ENCODE measurements around the gene NEK11. TPM values are rescaled to one million over a fixed set of nuclear protein-coding genes. Genes with fewer than 3 reads are reported as not detected.

The NEK11 gene
- total and polyA plus RNA-seq, 2 donors (not counting 3 experiments of a cell fraction or from before 2014, with no cell fraction given), result 1.7 to 4.3 TPM

GRCh38 chr3:131356006-131356595 is 329.4 kb downstream of the NEK11 start:
- POLR2A ChIA-PET, result no interaction called here
- FAIRE-seq, result peak; percentile 8
- BruUV-seq (replicated peaks), result no TSS peak

GRCh38 chr3:131357275-131357674 is 330.6 kb downstream of the NEK11 start:
- H3K9me1 ChIP-seq (replicated peaks; ENCODE audit: control insufficient read depth, extremely low read depth, insufficient read depth, low read length), result no peaks in the 10 kb centered on the region
- no peak overlapping the region for H3K9ac ChIP-seq (replicated peaks; ENCODE audit: extremely low read depth, insufficient read depth, low read length)
- H2AFZ ChIP-seq (ENCODE audit: low read depth, low read length), result no peak overlapping the region
- dilution Hi-C loops (cut with MboI; ENCODE audit: extremely low pct_ligation_motif_present, low sequenced_read_pairs), result no loop called here
- no peaks in the 10 kb centered on the region for H4K20me1 ChIP-seq (replicated peaks; ENCODE audit: control insufficient read depth, extremely low read depth, insufficient read depth, low read length)
- ChIA-PET POLR2A (no interaction called here), CTCF (no interaction called here)
- BruUV-seq (replicated peaks), result no TSS peak
- H3K4me1 ChIP-seq (ENCODE audit: control insufficient read depth, extremely low read depth, insufficient read depth, low read length), result peaks cover 21% of the 10 kb centered on the region
- H3K27ac ChIP-seq (ENCODE audit: insufficient read depth, low read depth, low read length), result no peak overlapping the region
- intact Hi-C loops (cut with micrococcal nuclease), result no loop called here
- H3K27me3 ChIP-seq (ENCODE audit: control insufficient read depth in 2 of 2, insufficient read depth in 2 of 2, low read length in 2 of 2), result no peaks in the 10 kb centered on the region
- TF ChIP-seq CTCF (IDR thresholded peaks at IDR 0.05; ENCODE audit: extremely low read depth in 1 of 2, insufficient read depth in 1 of 2, low read depth in 1 of 2, low read length in 2 of 2) (no peak), POLR2AphosphoS5 (IDR thresholded peaks at IDR 0.05; ENCODE audit: insufficient read depth, low read depth, low read length) (no peak)
- H3K9me3 ChIP-seq (replicated peaks; ENCODE audit: control insufficient read depth, insufficient read depth, low read length), result no peaks in the 10 kb centered on the region
- DNase-seq (ENCODE audit: low read depth, low spot score), result no peak
- no peak overlapping the region for H3K4me2 ChIP-seq (ENCODE audit: insufficient read depth, low read length)
- no peak for FAIRE-seq
- H3K36me3 ChIP-seq (ENCODE audit: control insufficient read depth in 2 of 2, extremely low read depth in 1 of 2, insufficient read depth in 2 of 2, low read length in 2 of 2), result no peaks in the 10 kb centered on the region
- no peak overlapping the region for H3K4me3 ChIP-seq (replicated peaks in 1 of 3; ENCODE audit: insufficient read depth in 1 of 3, low read depth in 1 of 3, low read length in 3 of 3)
- H3K79me2 ChIP-seq (ENCODE audit: control insufficient read depth, insufficient read depth, low read length), result no peaks in the 10 kb centered on the region

More at GRCh38 chr3:131356006-131356595, 329.4 kb downstream of the NEK11 start:
- no peak for DNase-seq (ENCODE audit: low read depth, low spot score)
- Histone ChIP-seq H3K36me3 (ENCODE audit: control insufficient read depth in 2 of 2, extremely low read depth in 1 of 2, insufficient read depth in 2 of 2, low read length in 2 of 2) (no peaks in the 10 kb centered on the region), H3K4me2 (ENCODE audit: insufficient read depth, low read length) (no peak overlapping the region), H3K27me3 (ENCODE audit: control insufficient read depth in 2 of 2, insufficient read depth in 2 of 2, low read length in 2 of 2) (no peaks in the 10 kb centered on the region), H3K9me1 (replicated peaks; ENCODE audit: control insufficient read depth, extremely low read depth, insufficient read depth, low read length) (no peaks in the 10 kb centered on the region), H3K9me3 (replicated peaks; ENCODE audit: control insufficient read depth, insufficient read depth, low read length) (no peaks in the 10 kb centered on the region), H3K9ac (replicated peaks; ENCODE audit: extremely low read depth, insufficient read depth, low read length) (no peak overlapping the region), H3K79me2 (ENCODE audit: control insufficient read depth, insufficient read depth, low read length) (no peaks in the 10 kb centered on the region), H3K27ac (ENCODE audit: insufficient read depth, low read depth, low read length) (no peak overlapping the region), H2AFZ (ENCODE audit: low read depth, low read length) (no peak overlapping the region), H3K4me1 (ENCODE audit: control insufficient read depth, extremely low read depth, insufficient read depth, low read length) (peaks cover 21% of the 10 kb centered on the region), H4K20me1 (replicated peaks; ENCODE audit: control insufficient read depth, extremely low read depth, insufficient read depth, low read length) (no peaks in the 10 kb centered on the region), H3K4me3 (replicated peaks in 1 of 3; ENCODE audit: insufficient read depth in 1 of 3, low read depth in 1 of 3, low read length in 3 of 3) (no peak overlapping the region)
- intact Hi-C loops (cut with micrococcal nuclease), result no loop called here
- dilution Hi-C loops (cut with MboI; ENCODE audit: extremely low pct_ligation_motif_present, low sequenced_read_pairs), result no loop called here
- no peak for TF ChIP-seq CTCF (IDR thresholded peaks at IDR 0.05; ENCODE audit: extremely low read depth in 1 of 2, insufficient read depth in 1 of 2, low read depth in 1 of 2, low read length in 2 of 2)
- CTCF ChIA-PET, result no interaction called here
